HCT116 (cell line): ENCODE results near the gene ARFGAP3. TPM values are rescaled to one million over a fixed set of nuclear protein-coding genes. Genes with fewer than 3 reads are reported as not detected.

ENCODE experiments used
- ATAC-seq: fragments of 200-7000 bp; cut with Tn5 transposase; 2 replicates; pipeline ENCODE4 v1.9.1; 2020; ENCODE audit warnings: mild to moderate bottlenecking, moderate library complexity
- BruUV-seq: library from RNA; stranded (reverse); fragments of 400-500 nt; replicated peaks from 2 replicates; lab custom pipeline; 2021; lab: Mats Ljungman, UMichigan
- CTCF ChIA-PET: fragments of 300-600 bp; sonication (Branson Sonifier 250); formaldehyde crosslinking; loops from one replicate; lab custom pipeline; 2021; ENCODE audit warnings: antibody characterized with exemption; lab: Charles Lee
- POLR2A ChIA-PET: fragments of 300-600, 350-600 bp; sonication (Branson Sonifier 250); formaldehyde crosslinking; loops from one replicate; lab custom pipeline; 2021; ENCODE audit warnings: antibody characterized with exemption; lab: Charles Lee
- RAD21 ChIA-PET, 2 experiments: fragments of 300-600 bp; sonication (Branson Sonifier 250); formaldehyde crosslinking; loops; one replicate each; lab custom pipeline; 2023; ENCODE audit warnings: low total read pairs in 2 of 2; ENCODE audit not compliant: uncharacterized antibody in 2 of 2, unreplicated experiment in 2 of 2, low non-redundant PET in 1 of 2; lab: Charles Lee
- DNase-seq: peaks from one replicate; pipeline ENCODE4 v3.0.0-alpha.2; 2010; ENCODE audit warnings: low read depth, low spot score
- H2AFZ ChIP-seq: fragments of 200-600 bp; shearing (Covaris generic), sonication (generic); 2 replicates; pipeline ENCODE4 v1.6.1; 2017; ENCODE audit warnings: low read depth, mixed run types, mixed read lengths, antibody characterized with exemption, low read length; ENCODE audit not compliant: poor library complexity, severe bottlenecking
- H3K27ac ChIP-seq: 2 replicates; pipeline ENCODE4 v1.5.1; 2012; ENCODE audit warnings: low read depth, low read length
- H3K27me3 ChIP-seq: fragments of 200-600 bp; sonication (generic); 2 replicates; pipeline ENCODE4 v1.6.1; 2016; ENCODE audit warnings: mixed run types, low read length, mixed read lengths; ENCODE audit not compliant: insufficient read depth
- H3K36me3 ChIP-seq, 2 experiments: fragments of 200-500 bp in 1 of 2; fragments of 200-600 bp in 1 of 2; sonication (Bioruptor generic) in 1 of 2; sonication (generic) in 1 of 2; 2 replicates each; pipeline versions ENCODE4 v1.5.1 to v1.6.1; 2014 to 2016; ENCODE audit warnings: low read length in 2 of 2, inconsistent platforms in 1 of 2, mixed read lengths in 1 of 2, mixed run types in 1 of 2; ENCODE audit not compliant: insufficient read depth in 2 of 2, control insufficient read depth in 1 of 2
- H3K4me1 ChIP-seq, 2 experiments: fragments of 200-600 bp in 1 of 2; sonication (generic) in 1 of 2; 2 replicates each; pipeline versions ENCODE4 v1.5.1 to v1.6.1; 2012 to 2017; ENCODE audit warnings: low read length in 2 of 2, inconsistent platforms in 1 of 2, mild to moderate bottlenecking in 1 of 2, mixed read lengths in 1 of 2, mixed run types in 1 of 2, moderate library complexity in 1 of 2; ENCODE audit not compliant: insufficient read depth in 2 of 2, control insufficient read depth in 1 of 2
- H3K4me2 ChIP-seq: fragments of 200-600 bp; sonication (generic); 2 replicates; pipeline ENCODE4 v1.6.1; 2017; ENCODE audit warnings: mixed run types, low read length, mixed read lengths
- H3K4me3 ChIP-seq, 2 experiments: fragments of 200-600 bp in 1 of 2; sonication (generic) in 1 of 2; replicated peaks in 1 of 2; 2 replicates each; pipeline ENCODE4 v1.5.1; 2011 to 2016; ENCODE audit warnings: low read length in 2 of 2, control low read depth in 1 of 2, low read depth in 1 of 2, mild to moderate bottlenecking in 1 of 2, mixed read lengths in 1 of 2, mixed run types in 1 of 2
- H3K79me2 ChIP-seq: fragments of 200-600 bp; sonication (generic); 2 replicates; pipeline ENCODE4 v1.6.1; 2017; ENCODE audit warnings: mild to moderate bottlenecking, mixed run types, low read length, moderate library complexity, mixed read lengths; ENCODE audit not compliant: insufficient read depth
- H3K9ac ChIP-seq: fragments of 200-600 bp; sonication (generic); 2 replicates; pipeline ENCODE4 v1.6.1; 2016; ENCODE audit warnings: low read length, mixed read lengths
- H3K9me2 ChIP-seq: fragments of 200-600 bp; sonication (generic), shearing (Covaris generic); 2 replicates; pipeline ENCODE4 v1.6.1; 2017; ENCODE audit warnings: mixed run types, mild to moderate bottlenecking, moderate library complexity; ENCODE audit not compliant: insufficient read depth
- H3K9me3 ChIP-seq, 2 experiments: fragments of 200-500 bp in 1 of 2; fragments of 200-600 bp in 1 of 2; sonication (Bioruptor generic) in 1 of 2; sonication (generic) in 1 of 2; 2 replicates each; pipeline ENCODE4 v1.6.1; 2014 to 2017; ENCODE audit warnings: low read length in 2 of 2, mixed read lengths in 2 of 2, inconsistent platforms in 1 of 2, low read depth in 1 of 2, mild to moderate bottlenecking in 1 of 2, mixed run types in 1 of 2, moderate library complexity in 1 of 2; ENCODE audit not compliant: control insufficient read depth in 1 of 2, insufficient read depth in 1 of 2
- H4K20me1 ChIP-seq: fragments of 200-600 bp; sonication (generic), shearing (Covaris generic); 2 replicates; pipeline ENCODE4 v1.6.1; 2017; ENCODE audit warnings: mixed run types, mild to moderate bottlenecking, moderate library complexity; ENCODE audit not compliant: insufficient read depth
- ATF3 ChIP-seq: IDR thresholded peaks from 2 replicates; pipeline ENCODE4 v1.6.1; 2012
- CEBPB ChIP-seq: IDR thresholded peaks from 2 replicates; pipeline ENCODE4 v1.6.1; 2012; ENCODE audit warnings: low read depth
- EGR1 ChIP-seq: IDR thresholded peaks from 2 replicates; pipeline ENCODE4 v1.6.1; 2012; ENCODE audit warnings: low read depth
- FOSL1 ChIP-seq: IDR thresholded peaks from 2 replicates; pipeline ENCODE4 v1.6.1; 2012; ENCODE audit warnings: low read depth
- JUND ChIP-seq: IDR thresholded peaks from 2 replicates; pipeline ENCODE4 v1.6.1; 2012
- POLR2AphosphoS5 ChIP-seq: IDR thresholded peaks from 2 replicates; pipeline ENCODE4 v1.6.1; 2011; ENCODE audit warnings: mild to moderate bottlenecking, low read depth, low read length, moderate library complexity
- SIN3A ChIP-seq: IDR thresholded peaks from 2 replicates; pipeline ENCODE4 v1.6.1; 2012; ENCODE audit warnings: low read depth
- YY1 ChIP-seq: IDR thresholded peaks from 2 replicates; pipeline ENCODE4 v1.6.1; 2011; ENCODE audit warnings: low read length, low read depth, moderate library complexity, mild to moderate bottlenecking; ENCODE audit not compliant: insufficient replicate concordance; ENCODE audit errors: extremely low read depth
- ZNF274 ChIP-seq: fragments of 200-500 bp; sonication (Bioruptor generic); IDR thresholded peaks from 2 replicates; pipeline ENCODE4 v1.6.1; 2014; ENCODE audit warnings: mild to moderate bottlenecking, low read depth, low read length, inconsistent platforms
- intact Hi-C: fragments of 100-400 bp; cut with micrococcal nuclease; formaldehyde crosslinking; loops from 2 replicates; pipeline ENCODE4 v1.10.0; 2022
- total RNA-seq: library from RNA; stranded (reverse); gene quantifications from one replicate; pipeline ENCODE4 v1.2.1, GENCODE V29; 2021; ENCODE audit not compliant: unreplicated experiment

ARFGAP3 gene
- total RNA-seq, 1 experiment from 2014 or later: 15.4 TPM

- H2AFZ ChIP-seq: no peak overlapping the region
- H3K4me1 ChIP-seq: no peaks in the 10 kb centered on the region; a peak in 1 of 4 replicates
- no peak overlapping the region for H3K4me2 ChIP-seq
- no peak for TF ChIP-seq POLR2AphosphoS5
- no peak for TF ChIP-seq JUND
- TF ChIP-seq ATF3: no peak
- TF ChIP-seq SIN3A: no peak
- TF ChIP-seq EGR1: no peak
- TF ChIP-seq CEBPB: no peak
- no peak for TF ChIP-seq YY1
- CTCF ChIA-PET: no interaction called here
- H3K27me3 ChIP-seq: no peaks in the 10 kb centered on the region
- ATAC-seq (no peak), DNase-seq (no peak)
- no TSS peak for BruUV-seq
- no peak overlapping the region for H3K9ac ChIP-seq
- H3K36me3 ChIP-seq: peaks cover 0 to 10% of the 10 kb centered on the region in 2 experiments; a peak in 2 of 4 replicates
- POLR2A ChIA-PET: no interaction called here
- intact Hi-C loops: no loop called here
- H4K20me1 ChIP-seq: no peaks in the 10 kb centered on the region
- H3K79me2 ChIP-seq: 0 out of 2 replicates have a peak, but pooled peaks cover 5% of the 10 kb centered on the region
- RAD21 ChIA-PET: no interaction called here
- no peak overlapping the region for H3K4me3 ChIP-seq
- no peaks in the 10 kb centered on the region for H3K9me3 ChIP-seq
- no peak overlapping the region for H3K27ac ChIP-seq
- H3K9me2 ChIP-seq: no peaks in the 10 kb centered on the region
Observed at GRCh38 chr22:42892571-42893316, 35.7 kb upstream of the ARFGAP3 start.

GRCh38 chr22:42892156-42892555, 35.1 kb upstream of the ARFGAP3 start:
- H3K36me3 ChIP-seq: peaks cover 0 to 10% of the 10 kb centered on the region in 2 experiments; a peak in 2 of 4 replicates

More at GRCh38 chr22:42892156-42892555, 35.1 kb upstream of the ARFGAP3 start:
- no peak overlapping the region for H3K4me3 ChIP-seq
- BruUV-seq: no TSS peak
- H3K27ac ChIP-seq: no peak overlapping the region
- H2AFZ ChIP-seq: no peak overlapping the region
- H3K4me2 ChIP-seq: no peak overlapping the region
- ChIA-PET CTCF (no interaction called here), RAD21 (no interaction called here)
- DNase-seq: no peak
- ATAC-seq: no peak
- H3K4me1 ChIP-seq: no peaks in the 10 kb centered on the region; a peak in 1 of 4 replicates
- TF ChIP-seq ZNF274 (no peak), FOSL1 (no peak)
- TF ChIP-seq, all 23 proteins: peak for 0
- POLR2A ChIA-PET: no interaction called here
- H3K9me3 ChIP-seq: no peaks in the 10 kb centered on the region
- 0 out of 2 replicates have a peak, but pooled peaks cover 5% of the 10 kb centered on the region for H3K79me2 ChIP-seq
- no peak overlapping the region for H3K9ac ChIP-seq
- H4K20me1 ChIP-seq: no peaks in the 10 kb centered on the region
- H3K27me3 ChIP-seq: no peaks in the 10 kb centered on the region
- H3K9me2 ChIP-seq: no peaks in the 10 kb centered on the region
- intact Hi-C loops: no loop called here
